KBM-7 (cell line): ENCODE data around the gene DDX19B.
"Not testable (repeated sequence)": the region's sequence is repeated elsewhere in the genome, so short reads cannot be mapped to it uniquely, and the experiment has no call there.

Experiments
- DNase-seq: peaks from one replicate; pipeline ENCODE4 v3.0.0-alpha.2; 2015
- in situ Hi-C: fragments of 300-500 bp; cut with MboI; formaldehyde crosslinking; loops from 2 replicates; pipeline ENCODE4 v1.14.3; 2020; ENCODE audit warnings: low sequenced_read_pairs, low pct_unique_long_range_greater_than_20kb, mixed read lengths

The DDX19B gene

GRCh38 chr16:70337814-70338213, 38.8 kb downstream of the DDX19B start:
- DNase-seq, result no peak
- in situ Hi-C loops, result no loop called here

DNA sequence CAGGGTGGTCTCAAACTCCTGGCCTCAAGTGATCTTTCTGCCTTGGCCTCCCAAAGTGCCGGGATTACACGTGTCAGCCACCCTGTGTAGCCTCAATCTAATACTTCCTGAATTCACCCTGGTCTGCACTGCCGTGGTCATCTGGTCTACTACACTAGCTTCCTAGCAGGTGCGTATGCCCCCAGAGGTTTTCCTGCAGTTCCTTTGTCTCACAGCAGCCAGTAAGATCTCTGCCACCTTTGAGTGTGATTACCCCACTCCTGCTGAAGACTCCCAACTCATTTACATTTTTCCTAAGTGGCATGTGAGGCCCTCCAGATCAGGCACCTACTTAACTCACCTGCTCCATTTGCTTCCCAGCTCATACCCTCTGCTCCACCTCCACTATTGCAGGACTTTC, 42.6 kb downstream of the DDX19B start:
- in situ Hi-C loops, result no loop called here
- DNase-seq, result no peak

GRCh38 chr16:70342016-70342415, 43.0 kb downstream of the DDX19B start:
- no peak for DNase-seq
- in situ Hi-C loops, result no loop called here

- no peak for DNase-seq
- in situ Hi-C loops, result no loop called here
Observed at GRCh38 chr16:70345840-70346239, 46.9 kb downstream of the DDX19B start.

DNA sequence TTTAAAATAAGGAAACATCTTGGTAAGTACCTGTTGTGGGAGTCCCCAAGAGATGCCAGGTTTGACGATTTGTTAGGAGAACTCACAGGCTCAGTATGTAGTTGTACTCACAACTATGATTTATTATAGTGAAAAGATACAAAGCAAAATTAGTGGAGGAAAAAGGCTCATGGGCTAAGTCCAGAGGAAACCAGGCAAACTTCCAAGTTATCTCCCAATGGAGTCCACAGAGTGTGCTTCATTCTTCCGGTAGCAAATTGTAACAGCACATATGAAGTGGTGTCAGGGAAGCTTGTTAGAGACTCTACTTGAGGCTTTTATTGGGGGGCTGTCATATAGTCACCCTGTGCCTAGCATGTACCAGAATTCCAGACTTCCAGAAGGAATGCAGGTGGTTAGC, 50.0 kb downstream of the DDX19B start:
- in situ Hi-C loops, result no loop called here
- DNase-seq, result no peak

GRCh38 chr16:70349783-70350182, 50.8 kb downstream of the DDX19B start:
- no peak for DNase-seq
- in situ Hi-C loops, result no loop called here

DNA sequence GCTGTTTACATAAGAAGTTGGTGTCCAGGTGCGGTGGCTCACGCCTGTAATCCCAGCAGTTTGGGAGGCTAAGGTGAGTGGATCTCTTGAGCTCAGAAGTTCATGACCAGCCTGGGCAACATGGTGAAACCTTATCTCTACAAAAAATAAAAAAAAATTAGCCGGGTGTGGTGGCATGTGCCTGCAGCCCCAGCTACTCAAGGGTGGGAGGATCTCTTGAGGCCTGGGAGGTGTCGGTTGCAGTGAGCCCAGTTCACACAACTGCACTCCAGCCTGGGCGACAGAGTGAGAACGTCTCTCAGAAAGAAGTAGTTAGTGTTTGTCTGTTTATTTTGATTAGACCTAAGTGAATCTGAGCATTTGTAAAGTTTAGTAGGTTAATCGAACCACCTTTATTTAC, 60.6 kb downstream of the DDX19B start:
- in situ Hi-C loops, result no loop called here
- no peak for DNase-seq

- no peak for DNase-seq
- in situ Hi-C loops, result no loop called here
Observed at GRCh38 chr16:70364399-70364798, 65.4 kb downstream of the DDX19B start.

DNA sequence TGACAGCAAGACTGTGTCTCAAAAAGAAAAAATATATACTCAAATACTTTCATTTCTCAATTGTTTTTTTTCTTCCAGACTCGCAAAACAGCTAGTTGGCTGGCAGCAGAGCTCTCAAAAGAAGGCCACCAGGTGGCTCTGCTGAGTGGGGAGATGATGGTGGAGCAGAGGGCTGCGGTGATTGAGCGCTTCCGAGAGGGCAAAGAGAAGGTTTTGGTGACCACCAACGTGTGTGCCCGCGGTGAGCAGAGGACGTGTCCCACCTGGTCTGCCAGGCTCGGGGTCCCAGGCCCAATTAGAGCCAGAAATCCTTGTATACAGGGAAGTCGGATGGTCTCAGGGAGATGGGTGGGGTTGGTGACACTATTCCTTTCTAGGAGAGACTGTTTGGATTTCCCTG, 71.2 kb downstream of the DDX19B start:
- in situ Hi-C loops, result not testable (repeated sequence)
- peak; percentile 37 for DNase-seq

- in situ Hi-C loops, result no loop called here
- DNase-seq, result no peak
Observed at GRCh38 chr16:70370924-70371323, 71.9 kb downstream of the DDX19B start.

GRCh38 chr16:70372921-70373728, 74.1 kb downstream of the DDX19B start:
- no peak for DNase-seq
- in situ Hi-C loops, result no loop called here

- in situ Hi-C loops, result no loop called here
- DNase-seq, result no peak
Observed at GRCh38 chr16:70374213-70374612, 75.2 kb downstream of the DDX19B start.

DNA sequence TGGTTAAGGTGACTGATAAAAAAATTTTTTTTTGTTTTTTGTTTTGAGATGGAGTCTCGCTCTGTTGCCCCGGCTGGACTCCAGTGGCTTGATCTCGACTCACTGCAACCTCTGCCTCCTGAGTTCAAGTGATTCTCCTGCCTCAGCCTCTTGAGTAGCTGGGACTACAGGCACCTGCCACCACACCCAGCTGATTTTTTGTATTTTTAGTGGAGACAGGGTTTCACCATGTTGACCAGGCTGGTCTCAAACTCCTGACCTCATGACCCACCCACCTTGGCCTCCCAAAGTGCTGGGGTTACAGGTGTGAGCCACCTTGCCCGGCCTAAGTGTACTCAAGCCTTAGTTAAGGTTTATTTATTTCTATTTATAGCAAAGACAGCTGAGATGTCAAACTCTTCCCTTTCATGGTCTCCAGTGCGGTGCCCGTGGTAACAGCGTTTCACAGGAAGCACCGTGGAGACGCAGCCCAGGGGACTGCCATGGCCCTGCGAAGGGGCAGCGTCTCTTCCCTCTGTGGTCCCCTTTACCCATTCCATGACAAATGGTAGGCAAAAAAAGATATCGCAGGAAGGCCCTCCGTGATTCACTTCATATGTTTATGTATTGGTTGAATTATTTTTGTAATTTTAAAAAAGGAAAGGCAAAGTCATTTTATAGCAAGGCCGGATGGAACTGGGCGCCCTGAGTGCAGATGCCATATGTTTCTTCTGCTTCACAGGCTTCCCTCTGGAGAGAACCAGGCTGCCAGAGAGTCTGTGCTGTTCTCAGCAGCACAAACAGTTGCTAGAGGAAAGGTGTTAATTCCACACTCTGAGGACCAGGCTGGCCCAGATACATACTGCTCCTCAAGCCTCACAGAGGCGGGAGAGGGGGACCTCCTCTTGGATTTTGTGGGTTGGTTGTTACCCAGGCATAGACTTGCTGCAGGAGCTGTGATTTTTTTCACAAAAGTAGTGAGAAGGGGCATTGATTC, 76.9 kb downstream of the DDX19B start:
- DNase-seq, result no peak
- in situ Hi-C loops, result no loop called here

DNA sequence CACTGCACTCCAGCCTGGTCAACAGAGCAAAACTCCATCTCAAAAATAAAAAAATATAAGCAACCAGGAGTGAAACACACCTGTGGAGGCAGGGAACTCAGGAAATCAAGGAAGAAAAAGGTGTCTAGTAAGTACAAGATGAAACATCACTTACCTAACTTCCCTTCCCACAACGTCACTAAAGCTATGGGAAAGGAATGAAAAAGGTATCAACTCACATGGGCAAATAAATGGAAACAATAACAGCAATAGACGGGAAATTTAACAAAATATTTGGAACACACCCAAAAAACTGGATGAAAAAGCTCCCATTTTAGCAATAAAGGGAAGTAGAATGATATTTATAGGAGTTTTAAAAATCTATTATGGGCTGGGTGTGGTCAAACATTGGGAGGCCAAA, 78.8 kb downstream of the DDX19B start:
- no peak for DNase-seq
- in situ Hi-C loops, result no loop called here

- DNase-seq, result no peak
- in situ Hi-C loops, result no loop called here
Observed at GRCh38 chr16:70378869-70379493, 80.0 kb downstream of the DDX19B start.

- in situ Hi-C loops, result no loop called here
- DNase-seq, result peak; percentile 64
Observed at GRCh38 chr16:70380248-70380918, 81.4 kb downstream of the DDX19B start.

GRCh38 chr16:70380919-70381603, 82.1 kb downstream of the DDX19B start:
- in situ Hi-C loops, result no loop called here
- peak; percentile 98 for DNase-seq

DNA sequence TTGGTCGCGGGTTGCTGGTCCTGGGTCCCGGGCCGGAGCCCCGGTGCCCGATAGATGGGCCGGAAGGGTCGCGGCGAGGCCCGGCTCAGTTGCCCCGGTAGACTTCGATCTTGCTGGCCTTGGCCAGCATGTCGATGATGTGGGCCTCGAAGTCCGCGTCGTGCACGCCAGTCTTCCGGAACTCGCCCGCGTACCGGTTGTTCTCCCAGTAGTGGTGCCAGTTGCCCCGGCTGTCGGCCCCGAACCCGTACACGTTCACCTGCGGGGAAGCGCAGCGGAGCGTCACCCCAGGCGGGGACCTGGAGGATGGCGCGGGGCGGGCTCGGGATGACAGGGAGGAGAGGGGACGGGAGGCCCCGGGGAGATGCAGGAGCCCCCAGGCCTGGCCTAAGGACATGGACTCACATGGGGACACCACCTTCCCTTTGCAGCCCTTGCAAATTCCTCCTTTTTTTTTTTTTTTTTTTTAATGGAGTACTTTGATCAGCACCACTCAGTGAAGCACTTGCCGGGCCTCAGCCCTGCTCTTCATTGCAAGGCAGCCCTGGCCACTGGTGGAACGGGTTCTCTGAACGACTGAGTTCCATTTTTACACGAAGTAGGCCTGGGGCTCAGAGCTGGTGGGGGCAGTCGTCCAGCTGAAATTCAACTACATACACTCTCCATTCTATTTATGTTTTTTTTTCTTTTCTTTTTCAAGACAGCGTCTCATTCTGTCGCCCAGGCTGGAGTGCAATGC, 82.8 kb downstream of the DDX19B start:
- DNase-seq, result no peak
- in situ Hi-C loops, result no loop called here
